GM18858 (cell line): ENCODE data around the gene TMED1.

ENCODE experiments used
- ATAC-seq: cut with Tn5 transposase; IDR thresholded peaks from one replicate; pipeline ENCODE4 v1.9.1; 2021; ENCODE audit not compliant: unreplicated experiment

TMED1 gene

GRCh38 chr19:10835089-10835753 is 791 bp downstream of the TMED1 start:
- no peak for ATAC-seq

GRCh38 chr19:10832939-10833296 is 3.1 kb downstream of the TMED1 start:
- ATAC-seq = no peak

GRCh38 chr19:10831987-10832938 is 3.7 kb downstream of the TMED1 start:
- no peak for ATAC-seq

- ATAC-seq = no peak
Observed at GRCh38 chr19:10830931-10831779, 4.9 kb downstream of the TMED1 start.

- ATAC-seq = no peak
Observed at GRCh38 chr19:10830370-10830769, 5.6 kb downstream of the TMED1 start.

- no peak for ATAC-seq
Observed at GRCh38 chr19:10829967-10830366, 6.0 kb downstream of the TMED1 start.

GRCh38 chr19:10828981-10829821 is 6.8 kb downstream of the TMED1 start:
- ATAC-seq = no peak

GRCh38 chr19:10826846-10827245 is 9.2 kb downstream of the TMED1 start:
- ATAC-seq = no peak

GRCh38 chr19:10826231-10826630 is 9.8 kb downstream of the TMED1 start:
- no peak for ATAC-seq

GRCh38 chr19:10823690-10824089 is 12.3 kb downstream of the TMED1 start:
- ATAC-seq = no peak

- no peak for ATAC-seq
Observed at GRCh38 chr19:10820173-10820572, 15.8 kb downstream of the TMED1 start.

GRCh38 chr19:10819124-10820060 is 16.6 kb downstream of the TMED1 start:
- no peak for ATAC-seq

GRCh38 chr19:10818301-10819123 is 17.5 kb downstream of the TMED1 start:
- no peak for ATAC-seq

- no peak for ATAC-seq
Observed at GRCh38 chr19:10817291-10818038, 18.5 kb downstream of the TMED1 start.

GRCh38 chr19:10816691-10817090 is 19.3 kb downstream of the TMED1 start:
- ATAC-seq = no peak

GRCh38 chr19:10815969-10816644 is 19.9 kb downstream of the TMED1 start:
- ATAC-seq = no peak

GRCh38 chr19:10815007-10815536 is 20.9 kb downstream of the TMED1 start:
- ATAC-seq = no peak
